ENCODE data around the gene RXRG. TPM values are rescaled to one million over a fixed set of nuclear protein-coding genes. Genes with fewer than 3 reads are reported as not detected.

RXRG gene
- total RNA-seq (2014; rRNA removed; shearing (Covaris generic)) = not detected in 2 replicates
- 0.09 TPM in 1 of 2 replicates, not detected in the other for polyA plus RNA-seq (2016; fragmentation: Nextera tagmentation; extraction: Ambion mirVana)

- no peak within 1 kb of the TSS for H3K27ac ChIP-seq
- no peaks in the 10 kb centered on the region for H4K20me1 ChIP-seq (ENCODE audit: insufficient read depth)
- H3K4me1 ChIP-seq (ENCODE audit: insufficient read depth) = no peaks in the 10 kb centered on the region
- DNase-seq = peak; percentile 26
- no peak for TF ChIP-seq EZH2 (IDR thresholded peaks at IDR 0.05; ENCODE audit: insufficient read depth, poor library complexity, severe bottlenecking)
- no peak for TF ChIP-seq EZH2phosphoT487 (IDR thresholded peaks at IDR 0.05; ENCODE audit: insufficient read depth, low read depth)
- no peaks in the 10 kb centered on the region for H3F3A ChIP-seq (ENCODE audit: insufficient read depth)
- H3K4me2 ChIP-seq (ENCODE audit: unreplicated experiment) = no peak within 1 kb of the TSS
- no peak within 1 kb of the TSS for H3K4me3 ChIP-seq
- WGBS, 2 experiments (ENCODE audit: low coverage in 1 of 2, low lambda C conversion rate in 2 of 2, missing lambda C conversion rate in 2 of 2) = 8 to 11% methylated on average over 33 of the region's 33 CpGs
- in situ Hi-C loops (cut with MboI) = no loop called here
- H3K9me3 ChIP-seq (ENCODE audit: low read depth) = no peaks in the 10 kb centered on the region
- no peak within 1 kb of the TSS for H2AFZ ChIP-seq
- H3K36me3 ChIP-seq (ENCODE audit: low read depth) = no peaks in the 10 kb centered on the region
- H3K9ac ChIP-seq = no peak within 1 kb of the TSS
- H3K9me2 ChIP-seq (ENCODE audit: insufficient read depth) = no peaks in the 10 kb centered on the region
- peaks cover 42% of the 10 kb centered on the region for H3K27me3 ChIP-seq (replicated peaks; ENCODE audit: insufficient read depth)
- no peaks in the 10 kb centered on the region for H3K79me2 ChIP-seq (ENCODE audit: insufficient read depth)
These were observed at the start of gene RXRG for GRCh38 chr1:165444897-165445370. TSS of gene RXRG (minus strand) at chr1:165445126. CDS start at chr1:165444893, 233 bp downstream.

GRCh38 chr1:165492845-165493373, 48.0 kb upstream of the RXRG start:
- Histone ChIP-seq H3K9me3 (ENCODE audit: low read depth) (no peaks in the 10 kb centered on the region), H3K4me1 (ENCODE audit: insufficient read depth) (no peaks in the 10 kb centered on the region), H3F3A (ENCODE audit: insufficient read depth) (no peaks in the 10 kb centered on the region), H4K20me1 (ENCODE audit: insufficient read depth) (no peaks in the 10 kb centered on the region), H3K27ac (no peak overlapping the region), H2AFZ (no peak overlapping the region), H3K36me3 (ENCODE audit: low read depth) (no peaks in the 10 kb centered on the region), H3K4me3 (no peak overlapping the region), H3K4me2 (ENCODE audit: unreplicated experiment) (no peak overlapping the region), H3K9ac (no peak overlapping the region), H3K79me2 (ENCODE audit: insufficient read depth) (no peaks in the 10 kb centered on the region), H3K27me3 (replicated peaks; ENCODE audit: insufficient read depth) (peaks cover 31% of the 10 kb centered on the region; the same call in 1 of the 2 replicates), H3K9me2 (ENCODE audit: insufficient read depth) (no peaks in the 10 kb centered on the region)
- DNase-seq = no peak
- in situ Hi-C loops (cut with MboI) = no loop called here
- WGBS, 2 experiments (ENCODE audit: low coverage in 1 of 2, low lambda C conversion rate in 2 of 2, missing lambda C conversion rate in 2 of 2) = 60 to 70% methylated on average over 6 of the region's 6 CpGs
- TF ChIP-seq EZH2 (IDR thresholded peaks at IDR 0.05; ENCODE audit: insufficient read depth, poor library complexity, severe bottlenecking) = no peak
- TF ChIP-seq EZH2phosphoT487 (IDR thresholded peaks at IDR 0.05; ENCODE audit: insufficient read depth, low read depth) = no peak

GRCh38 chr1:165490175-165490574, 45.2 kb upstream of the RXRG start:
- Histone ChIP-seq H3K27me3 (replicated peaks; ENCODE audit: insufficient read depth) (peaks cover 58% of the 10 kb centered on the region), H3K4me1 (ENCODE audit: insufficient read depth) (no peaks in the 10 kb centered on the region), H2AFZ (no peak overlapping the region), H4K20me1 (ENCODE audit: insufficient read depth) (no peaks in the 10 kb centered on the region), H3K4me3 (no peak overlapping the region), H3K27ac (no peak overlapping the region), H3K9ac (no peak overlapping the region), H3K9me2 (ENCODE audit: insufficient read depth) (no peaks in the 10 kb centered on the region), H3K4me2 (ENCODE audit: unreplicated experiment) (no peak overlapping the region), H3K9me3 (ENCODE audit: low read depth) (no peaks in the 10 kb centered on the region), H3K36me3 (ENCODE audit: low read depth) (no peaks in the 10 kb centered on the region), H3F3A (ENCODE audit: insufficient read depth) (no peaks in the 10 kb centered on the region), H3K79me2 (ENCODE audit: insufficient read depth) (no peaks in the 10 kb centered on the region)
- no peak for DNase-seq
- TF ChIP-seq EZH2 (IDR thresholded peaks at IDR 0.05; ENCODE audit: insufficient read depth, poor library complexity, severe bottlenecking) (no peak), EZH2phosphoT487 (IDR thresholded peaks at IDR 0.05; ENCODE audit: insufficient read depth, low read depth) (no peak)
- 1 to 2% methylated on average over 5 of the region's 5 CpGs for WGBS, 2 experiments (ENCODE audit: low coverage in 1 of 2, low lambda C conversion rate in 2 of 2, missing lambda C conversion rate in 2 of 2)
- in situ Hi-C loops (cut with MboI) = no loop called here

GRCh38 chr1:165487921-165488320, 43.0 kb upstream of the RXRG start:
- Histone ChIP-seq H3K9me2 (ENCODE audit: insufficient read depth) (no peaks in the 10 kb centered on the region), H2AFZ (no peak overlapping the region), H3K4me1 (ENCODE audit: insufficient read depth) (no peaks in the 10 kb centered on the region), H3K4me2 (ENCODE audit: unreplicated experiment) (no peak overlapping the region), H3K9ac (no peak overlapping the region), H3K27me3 (replicated peaks; ENCODE audit: insufficient read depth) (peaks cover 69% of the 10 kb centered on the region), H4K20me1 (ENCODE audit: insufficient read depth) (no peaks in the 10 kb centered on the region), H3K4me3 (no peak overlapping the region), H3K79me2 (ENCODE audit: insufficient read depth) (no peaks in the 10 kb centered on the region), H3K27ac (no peak overlapping the region), H3K9me3 (ENCODE audit: low read depth) (no peaks in the 10 kb centered on the region), H3K36me3 (ENCODE audit: low read depth) (no peaks in the 10 kb centered on the region), H3F3A (ENCODE audit: insufficient read depth) (no peaks in the 10 kb centered on the region)
- WGBS, 2 experiments (ENCODE audit: low coverage in 1 of 2, low lambda C conversion rate in 2 of 2, missing lambda C conversion rate in 2 of 2) = 4 to 6% methylated on average over 1 of the region's 1 CpG
- DNase-seq = no peak
- no peak for TF ChIP-seq EZH2phosphoT487 (IDR thresholded peaks at IDR 0.05; ENCODE audit: insufficient read depth, low read depth)
- no peak for TF ChIP-seq EZH2 (IDR thresholded peaks at IDR 0.05; ENCODE audit: insufficient read depth, poor library complexity, severe bottlenecking)
- in situ Hi-C loops (cut with MboI) = no loop called here

Data from GM23248 (cell line).